ENCODE data around the gene LUC7L. TPM values are rescaled to one million over a fixed set of nuclear protein-coding genes. Genes with fewer than 3 reads are reported as not detected.
A peak's percentile ranks its signal among the peaks of the same experiment; 100 is the strongest.
"Not testable (repeated sequence)": the region's sequence is repeated elsewhere in the genome, so short reads cannot be mapped to it uniquely, and the experiment has no call there.

Gene LUC7L
- polyA plus RNA-seq (ENCODE audit: insufficient read length in 10 of 10), result 10 to 100 TPM; 51.7 to 94.1 (median 67.2) TPM
- long read RNA-seq, donor 1, transcript LUC7L-201 (10 exons, 1,456 nt), result major isoform, 5 of 8 reads
- long read RNA-seq, donor 1, partial matches to known transcripts, result 0 of 8 reads
- long read RNA-seq, donor 1, other reads (novel, unspliced or antisense), result 0 of 8 reads
- long read RNA-seq, donor 2, partial matches to known transcripts, result 0 of 1 reads
- long read RNA-seq, donor 2, other reads (novel, unspliced or antisense), result 0 of 1 reads
- long read RNA-seq, donor 3, result 0 reads
- long read RNA-seq, donor 4, partial matches to known transcripts, result 0 of 4 reads
- long read RNA-seq, donor 4, other reads (novel, unspliced or antisense), result 0 of 4 reads
- long read RNA-seq, donor 5, partial matches to known transcripts, result 0 of 5 reads
- long read RNA-seq, donor 5, other reads (novel, unspliced or antisense), result 0 of 5 reads
- long read RNA-seq, donor 6, partial matches to known transcripts, result 0 of 9 reads
- long read RNA-seq, donor 6, other reads (novel, unspliced or antisense), result 0 of 9 reads
- long read RNA-seq, donor 7, partial matches to known transcripts, result 0 of 7 reads
- long read RNA-seq, donor 7, other reads (novel, unspliced or antisense), result 0 of 7 reads
- long read RNA-seq, donor 8, partial matches to known transcripts, result 0 of 2 reads
- long read RNA-seq, donor 8, other reads (novel, unspliced or antisense), result 0 of 2 reads
- long read RNA-seq, donor 9, partial matches to known transcripts, result 0 of 1 reads
- long read RNA-seq, donor 9, other reads (novel, unspliced or antisense), result 0 of 1 reads

GRCh38 chr16:228852-229730 lies at the start of gene LUC7L:
Gene LUC7L, minus strand, starts transcription at chr16:229449. Its CDS starts 110 bp downstream, at chr16:229339.
- DNase-seq, result peak; percentile 89 to 98 (median 94)

GRCh38 chr16:278863-279366 lies 49.7 kb upstream of the LUC7L start:
- DNase-seq, result no peak

GRCh38 chr16:276426-277077 lies 47.3 kb upstream of the LUC7L start:
- no peak for DNase-seq

GRCh38 chr16:275786-276232 lies 46.6 kb upstream of the LUC7L start, which contains the start of gene RGS11:
Gene RGS11, minus strand, starts transcription at chr16:275944. Its CDS starts 33 bp downstream, at chr16:275911.
- DNase-seq, result no peak

GRCh38 chr16:275041-275641 lies 45.9 kb upstream of the LUC7L start:
- DNase-seq, result no peak

- no peak for DNase-seq
Observed at GRCh38 chr16:273547-274421, 44.5 kb upstream of the LUC7L start.

GRCh38 chr16:272633-273546 lies 43.6 kb upstream of the LUC7L start:
- no peak for DNase-seq

- DNase-seq, result no peak
Observed at GRCh38 chr16:270381-271255, 41.4 kb upstream of the LUC7L start.

- no peak for DNase-seq
Observed at GRCh38 chr16:269061-269796, 40.0 kb upstream of the LUC7L start.

GRCh38 chr16:268141-269053 lies 39.1 kb upstream of the LUC7L start:
- no peak for DNase-seq

- DNase-seq, result not testable (repeated sequence)
Observed at GRCh38 chr16:267562-267961, 38.3 kb upstream of the LUC7L start.

- DNase-seq, result no peak
Observed at GRCh38 chr16:266258-267164, 37.3 kb upstream of the LUC7L start.

GRCh38 chr16:265711-266110 lies 36.5 kb upstream of the LUC7L start:
- no peak for DNase-seq

- no peak for DNase-seq
Observed at GRCh38 chr16:265002-265529, 35.8 kb upstream of the LUC7L start.
